WTC11 (cell line): Measurements from ENCODE around the gene BLVRA. TPM values are rescaled to one million over a fixed set of nuclear protein-coding genes. Genes with fewer than 3 reads are reported as not detected.

Experiments
- ATAC-seq: fragments of 200-7000 bp; cut with Tn5 transposase; 2 replicates; pipeline ENCODE4 v1.10.0; 2021; ENCODE audit warnings: mild to moderate bottlenecking, moderate library complexity
- CTCF ChIA-PET: fragments of 300-600 bp; sonication (Branson Sonifier 250); formaldehyde crosslinking; loops from one replicate; lab custom pipeline; 2021; ENCODE audit warnings: antibody characterized with exemption; lab: Charles Lee
- POLR2A ChIA-PET: fragments of 350-600 bp; sonication (Branson Sonifier 250); formaldehyde crosslinking; loops from one replicate; lab custom pipeline; 2021; ENCODE audit warnings: antibody characterized with exemption; lab: Charles Lee
- DNase-seq: peaks from one replicate; pipeline ENCODE4 v3.0.0; 2021; ENCODE audit warnings: low spot score
- H3K27ac Mint-ChIP-seq: 2 replicates; pipeline ENCODE4 v1.8.0; 2021; ENCODE audit warnings: mixed read lengths
- H3K27me3 Mint-ChIP-seq: 2 replicates; pipeline ENCODE4 v1.8.0; 2021; ENCODE audit warnings: low read depth, mild to moderate bottlenecking, moderate library complexity, mixed read lengths
- H3K36me3 Mint-ChIP-seq: 2 replicates; pipeline ENCODE4 v1.8.0; 2021; ENCODE audit warnings: mixed read lengths
- H3K4me1 Mint-ChIP-seq: 2 replicates; pipeline ENCODE4 v1.8.0; 2022; ENCODE audit warnings: mixed read lengths
- H3K4me3 Mint-ChIP-seq: 2 replicates; pipeline ENCODE4 v1.8.0; 2021; ENCODE audit warnings: mild to moderate bottlenecking, moderate library complexity, mixed read lengths
- H3K9me3 Mint-ChIP-seq: 2 replicates; pipeline ENCODE4 v1.8.0; 2021; ENCODE audit warnings: mixed read lengths
- ARID4B ChIP-seq: sonication (generic); formaldehyde crosslinking; IDR thresholded peaks from 2 replicates; pipeline ENCODE4 v1.8.0; 2023; ENCODE audit warnings: missing genetic modification reagents, mild to moderate bottlenecking, borderline replicate concordance
- ATF3 ChIP-seq: sonication (generic); formaldehyde crosslinking; conservative IDR thresholded peaks from 2 replicates; pipeline ENCODE4 v1.8.1; 2022; ENCODE audit warnings: mild to moderate bottlenecking, missing genetic modification reagents
- ATF6 ChIP-seq: sonication (generic); formaldehyde crosslinking; IDR thresholded peaks from 2 replicates; pipeline ENCODE4 v1.8.1; 2023; ENCODE audit warnings: mild to moderate bottlenecking, missing genetic modification reagents
- ETV6 ChIP-seq: sonication (generic); formaldehyde crosslinking; IDR thresholded peaks from 2 replicates; pipeline ENCODE4 v1.8.1; 2022; ENCODE audit warnings: mild to moderate bottlenecking, missing genetic modification reagents
- FOXJ3 ChIP-seq: sonication (generic); formaldehyde crosslinking; IDR thresholded peaks from 2 replicates; pipeline ENCODE4 v1.9.0; 2021; ENCODE audit warnings: missing genetic modification reagents, mild to moderate bottlenecking, borderline replicate concordance
- GTF2I ChIP-seq: fragments of 250-450 bp; sonication (Bioruptor Pico); conservative IDR thresholded peaks from 2 replicates; pipeline ENCODE4 v1.4.0; 2021; ENCODE audit warnings: mild to moderate bottlenecking
- JAZF1 ChIP-seq: fragments of 250-450 bp; sonication (Bioruptor Pico); IDR thresholded peaks from 2 replicates; pipeline ENCODE4 v1.9.0; 2021; ENCODE audit warnings: moderate library complexity, mild to moderate bottlenecking, inconsistent platforms
- NFE2L1 ChIP-seq: sonication (generic); formaldehyde crosslinking; IDR thresholded peaks from 2 replicates; pipeline ENCODE4 v1.8.1; 2023; ENCODE audit warnings: missing genetic modification reagents
- PREB ChIP-seq: sonication (generic); formaldehyde crosslinking; IDR thresholded peaks from 2 replicates; pipeline ENCODE4 v1.8.1; 2022; ENCODE audit warnings: mild to moderate bottlenecking, missing genetic modification reagents, moderate library complexity, borderline replicate concordance
- PRRX2 ChIP-seq: fragments of 250-450 bp; sonication (Bioruptor Pico); IDR thresholded peaks from 2 replicates; pipeline ENCODE4 v1.8.0; 2021; ENCODE audit warnings: mild to moderate bottlenecking
- RELA ChIP-seq: sonication (generic); formaldehyde crosslinking; IDR thresholded peaks from 2 replicates; pipeline ENCODE4 v1.8.1; 2022; ENCODE audit warnings: missing genetic modification reagents, mild to moderate bottlenecking, borderline replicate concordance
- SP1 ChIP-seq: sonication (generic); formaldehyde crosslinking; conservative IDR thresholded peaks from 2 replicates; pipeline ENCODE4 v1.8.1; 2022; ENCODE audit warnings: missing genetic modification reagents
- TEAD4 ChIP-seq: sonication (generic); formaldehyde crosslinking; IDR thresholded peaks from 2 replicates; pipeline ENCODE4 v1.8.0; 2022; ENCODE audit warnings: mild to moderate bottlenecking, missing genetic modification reagents
- TP53 ChIP-seq: sonication (generic); formaldehyde crosslinking; IDR thresholded peaks from 2 replicates; pipeline ENCODE4 v1.8.1; 2023; ENCODE audit warnings: mild to moderate bottlenecking, missing genetic modification reagents
- USF2 ChIP-seq: sonication (generic); formaldehyde crosslinking; IDR thresholded peaks from 2 replicates; pipeline ENCODE4 v1.8.1; 2023; ENCODE audit warnings: mild to moderate bottlenecking, missing genetic modification reagents, moderate library complexity
- ZBTB21 ChIP-seq: sonication (generic); formaldehyde crosslinking; IDR thresholded peaks from 2 replicates; pipeline ENCODE4 v1.8.1; 2023; ENCODE audit warnings: mild to moderate bottlenecking, missing genetic modification reagents, borderline replicate concordance
- ZNF281 ChIP-seq: sonication (generic); formaldehyde crosslinking; IDR thresholded peaks from 2 replicates; pipeline ENCODE4 v1.8.0; 2023; ENCODE audit warnings: mild to moderate bottlenecking, missing genetic modification reagents
- ZNF317 ChIP-seq: sonication (generic); formaldehyde crosslinking; IDR thresholded peaks from 2 replicates; pipeline ENCODE4 v1.8.1; 2023; ENCODE audit warnings: low read depth, mild to moderate bottlenecking, moderate library complexity, missing genetic modification reagents, borderline replicate concordance
- ZNF423 ChIP-seq: fragments of 250-450 bp; sonication (Bioruptor Pico); IDR thresholded peaks from 2 replicates; pipeline ENCODE4 v2.1.2; 2022; ENCODE audit warnings: mild to moderate bottlenecking, moderate library complexity
- ZSCAN18 ChIP-seq: fragments of 250-450 bp; sonication (Bioruptor Pico); IDR thresholded peaks from 2 replicates; pipeline ENCODE4 v2.1.2; 2022; ENCODE audit warnings: mild to moderate bottlenecking, moderate library complexity
- total RNA-seq: library from RNA; stranded (reverse); gene quantifications from 3 replicates; pipeline ENCODE4 v1.2.3, GENCODE V29; 2021

Gene BLVRA
- total RNA-seq, 1 experiment from 2014 or later, result 35.5 TPM

GRCh38 chr7:43847496-43847895 lies 89.0 kb downstream of the BLVRA start:
- Mint-ChIP-seq H3K9me3 (peaks cover 15% of the 10 kb centered on the region), H3K27me3 (no peaks in the 10 kb centered on the region), H3K36me3 (no peaks in the 10 kb centered on the region), H3K27ac (no peak overlapping the region), H3K4me3 (no peak overlapping the region), H3K4me1 (peaks cover 6% of the 10 kb centered on the region)
- DNase-seq (no peak), ATAC-seq (no peak)
- CTCF ChIA-PET, result interaction anchor here (1.5 to 2.4 kb wide), 3 partner anchors 9 to 265 kb away, joined by 3 to 11 read pairs (median 7); partner anchors contain the start of gene STK17A
- POLR2A ChIA-PET, result interaction anchor here (0.7 kb wide), 1 partner anchor 194 kb away, joined by 5 read pairs; no protein-coding TSS in a partner anchor
- TF ChIP-seq FOXJ3 (CRISPR knock-in tag) (no peak), ATF3 (no peak), ZBTB21 (CRISPR knock-in tag) (no peak), SP1 (CRISPR knock-in tag) (no peak), USF2 (CRISPR knock-in tag) (no peak), ATF6 (no peak), ZNF281 (CRISPR knock-in tag) (no peak), ARID4B (CRISPR knock-in tag) (no peak), NFE2L1 (CRISPR knock-in tag) (no peak), RELA (CRISPR knock-in tag) (no peak), ETV6 (no peak), PREB (no peak)

GRCh38 chr7:43849047-43849446 lies 90.6 kb downstream of the BLVRA start:
- Mint-ChIP-seq H3K36me3 (no peaks in the 10 kb centered on the region), H3K27me3 (no peaks in the 10 kb centered on the region), H3K27ac (no peak overlapping the region), H3K4me3 (no peak overlapping the region), H3K4me1 (peaks cover 3% of the 10 kb centered on the region; the same call in 1 of the 2 replicates), H3K9me3 (peaks cover 15% of the 10 kb centered on the region)
- POLR2A ChIA-PET, result no interaction called here
- DNase-seq (no peak), ATAC-seq (peak; percentile 46; the same call in 1 of the 2 replicates)
- CTCF ChIA-PET, result interaction anchor here (1.2 to 2.4 kb wide), 3 partner anchors 11 to 266 kb away, joined by 3 to 11 read pairs (median 7); partner anchors contain the start of gene STK17A
- TF ChIP-seq JAZF1 (CRISPR knock-in tag) (no peak), ZNF317 (CRISPR knock-in tag) (no peak), ZNF423 (CRISPR knock-in tag) (no peak), ZSCAN18 (no peak), TEAD4 (CRISPR knock-in tag) (no peak), PRRX2 (no peak), GTF2I (no peak), TP53 (no peak)
